ENCODE results near the gene LIX1L. TPM values are rescaled to one million over a fixed set of nuclear protein-coding genes. Genes with fewer than 3 reads are reported as not detected.
A peak's percentile ranks its signal among the peaks of the same experiment; 100 is the strongest.

Gene LIX1L
- total and polyA plus RNA-seq, 2 of the 4 experiments (the other 2 are of a cell fraction), result 14.7 to 28.8 TPM

DNA sequence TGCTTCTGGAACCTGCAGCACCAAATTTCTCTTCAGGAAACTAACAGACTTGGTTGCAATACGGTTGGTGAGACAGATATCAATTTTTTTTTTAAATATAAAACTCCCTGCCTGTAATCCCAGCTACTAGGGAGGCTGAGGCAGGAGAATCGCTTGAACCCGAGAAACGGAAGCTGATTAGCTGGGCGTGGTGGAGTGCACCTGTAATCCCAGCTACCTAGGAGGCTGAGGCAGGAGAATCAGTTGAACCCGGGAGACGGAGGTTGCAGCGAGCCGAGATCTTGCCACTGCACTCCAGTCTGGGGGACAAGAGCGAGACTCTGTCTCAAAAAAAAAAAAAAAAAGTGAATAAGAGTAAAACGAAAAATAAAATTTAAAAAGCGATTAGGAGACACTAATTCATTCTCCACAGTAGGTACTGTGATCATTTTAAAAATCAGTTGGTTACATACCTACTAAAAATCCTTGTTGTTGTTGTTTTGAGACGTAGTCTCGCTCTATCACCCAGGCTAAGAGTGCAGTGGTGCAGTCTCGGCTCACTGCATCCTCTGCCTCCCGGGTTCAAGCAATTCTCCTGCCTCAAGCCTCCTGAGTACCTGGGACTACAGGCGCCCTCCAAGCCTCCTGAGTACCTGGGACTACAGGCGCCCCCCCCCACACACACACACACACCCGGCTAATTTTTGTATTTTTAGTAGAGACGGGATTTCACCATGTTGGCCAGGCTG lies 29.7 kb downstream of the LIX1L start:
- H4K91ac ChIP-seq (ENCODE audit: insufficient read depth, low read depth, low read length), result peak overlapping the region; percentile 79
- H2BK20ac ChIP-seq (ENCODE audit: low read depth, low read length), result no peak overlapping the region
- peak overlapping the region; percentile 96 for H3K9ac ChIP-seq (ENCODE audit: low read depth, low read length)
- H3K56ac ChIP-seq (ENCODE audit: extremely low read depth, insufficient read depth, low read length), result peak overlapping the region; percentile 97
- in situ Hi-C loops (cut with MboI; ENCODE audit: low sequenced_read_pairs) (no loop called here), dilution Hi-C loops (cut with HindIII; ENCODE audit: low sequenced_read_pairs, unreplicated experiment) (no loop called here), intact Hi-C loops (cut with micrococcal nuclease) (loop anchor here (2.0 kb wide), 3 partner anchors 29 to 69 kb away; partner anchors contain the start of genes ANKRD34A, POLR3GL and TXNIP)
- peak overlapping the region; percentile 91 for H2AFZ ChIP-seq (replicated peaks; ENCODE audit: low read length, poor library complexity)
- peaks cover 3% of the 10 kb centered on the region for H3K4me1 ChIP-seq (ENCODE audit: control insufficient read depth, insufficient read depth, low read length)
- peak overlapping the region; percentile 35; the same call in 1 of the 2 replicates for H2BK120ac ChIP-seq (ENCODE audit: low read depth, low read length)
- no peaks in the 10 kb centered on the region for H3K27me3 ChIP-seq (ENCODE audit: control insufficient read depth, insufficient read depth, low read length)
- peak overlapping the region; percentile 86; the same call in 1 of the 2 replicates for H3K18ac ChIP-seq (ENCODE audit: low read depth, low read length)
- peaks cover 18 to 27% of the 10 kb centered on the region in 2 experiments; a peak in 3 of 4 replicates for H3K79me1 ChIP-seq (ENCODE audit: low read depth in 1 of 2, low read length in 2 of 2)
- peak overlapping the region; percentile 96 to 97 for H4K8ac ChIP-seq (ENCODE audit: low read depth in 2 of 2, low read length in 2 of 2)
- peaks cover 4% of the 10 kb centered on the region; the same call in 1 of the 2 replicates for H3K9me1 ChIP-seq (ENCODE audit: insufficient read depth, low read length)
- DNase-seq, result no peak
- peak overlapping the region; percentile 86 for H3K23ac ChIP-seq (ENCODE audit: low read depth, low read length)
- peak overlapping the region; percentile 87 for H3K14ac ChIP-seq (replicated peaks; ENCODE audit: low read depth, low read length)
- no peak overlapping the region for H2BK15ac ChIP-seq (ENCODE audit: low read depth, low read length)
- peak overlapping the region; percentile 95 for H4K5ac ChIP-seq (ENCODE audit: low read depth, low read length)
- H4K20me1 ChIP-seq (ENCODE audit: insufficient read depth, low read length), result no peaks in the 10 kb centered on the region
- WGBS, 2 experiments (ENCODE audit: extremely low coverage in 2 of 2, insufficient read length in 1 of 2), result 88% methylated on average over 3 of the region's 20 CpGs; no CpG with 5 or more reads in 1 of the 2 experiments
- H3K27ac ChIP-seq (ENCODE audit: insufficient read depth, low read length), result peak overlapping the region; percentile 83
- no peaks in the 10 kb centered on the region for H3K9me3 ChIP-seq (ENCODE audit: control insufficient read depth, insufficient read depth, low read length)
- no TSS peak for BruUV-seq (replicated peaks)
- no peak for ATAC-seq (ENCODE audit: low read depth)
- CTCF ChIA-PET, result interaction anchor here (0.6 to 0.9 kb wide), 4 partner anchors 26 to 52 kb away, joined by 3 to 5 read pairs (median 3); partner anchors contain the start of genes ANKRD34A and POLR3GL
- peak overlapping the region; percentile 80 for H2AK9ac ChIP-seq (replicated peaks; ENCODE audit: low read depth, low read length, poor library complexity)
- peak overlapping the region; percentile 76 for H3K4me3 ChIP-seq (ENCODE audit: insufficient read depth, low read depth, low read length)
- H3K4ac ChIP-seq (ENCODE audit: low read depth, low read length), result peak overlapping the region; percentile 89
- peaks cover 6% of the 10 kb centered on the region for H3K36me3 ChIP-seq (ENCODE audit: control insufficient read depth, insufficient read depth, low read length)
- POLR2A ChIA-PET (ENCODE audit: unreplicated experiment), result interaction anchor here (0.7 to 0.9 kb wide), 3 partner anchors 36 to 51 kb away, joined by 3 to 4 read pairs (median 3); no protein-coding TSS in a partner anchor
- peak overlapping the region; percentile 81 for H3K4me2 ChIP-seq (ENCODE audit: low read depth, low read length)
- H2BK5ac ChIP-seq (ENCODE audit: low read depth, low read length, poor library complexity, severe bottlenecking), result peak overlapping the region; percentile 92
- H2AK5ac ChIP-seq (ENCODE audit: low read depth, low read length), result peak overlapping the region; percentile 73
- TF ChIP-seq MAZ (IDR thresholded peaks at IDR 0.05; ENCODE audit: borderline replicate concordance, low read depth, low read length) (no peak), RFX5 (IDR thresholded peaks at IDR 0.05; ENCODE audit: low read depth, low read length) (no peak), RCOR1 (IDR thresholded peaks at IDR 0.05; ENCODE audit: insufficient replicate concordance, low read length) (no peak), BHLHE40 (IDR thresholded peaks at IDR 0.05; ENCODE audit: low read depth, low read length) (no peak), FOS (IDR thresholded peaks at IDR 0.05; ENCODE audit: low read depth, low read length) (no peak), CEBPB (IDR thresholded peaks at IDR 0.05; ENCODE audit: low read depth, low read length) (no peak), MAFK (IDR thresholded peaks at IDR 0.05; ENCODE audit: low read depth, low read length) (no peak), CHD1 (IDR thresholded peaks at IDR 0.05; ENCODE audit: low read depth, low read length) (no peak), MXI1 (IDR thresholded peaks at IDR 0.05; ENCODE audit: borderline replicate concordance, low read depth, low read length) (no peak), NFE2L2 (IDR thresholded peaks at IDR 0.05; ENCODE audit: low read depth, low read length) (no peak)
- TF ChIP-seq, protein P1, sequence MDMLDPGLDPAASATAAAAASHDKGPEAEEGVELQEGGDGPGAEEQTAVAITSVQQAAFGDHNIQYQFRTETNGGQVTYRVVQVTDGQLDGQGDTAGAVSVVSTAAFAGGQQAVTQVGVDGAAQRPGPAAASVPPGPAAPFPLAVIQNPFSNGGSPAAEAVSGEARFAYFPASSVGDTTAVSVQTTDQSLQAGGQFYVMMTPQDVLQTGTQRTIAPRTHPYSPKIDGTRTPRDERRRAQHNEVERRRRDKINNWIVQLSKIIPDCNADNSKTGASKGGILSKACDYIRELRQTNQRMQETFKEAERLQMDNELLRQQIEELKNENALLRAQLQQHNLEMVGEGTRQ (IDR thresholded peaks at IDR 0.05; ENCODE audit: low read depth, low read length), result no peak
- TF ChIP-seq, protein P2, sequence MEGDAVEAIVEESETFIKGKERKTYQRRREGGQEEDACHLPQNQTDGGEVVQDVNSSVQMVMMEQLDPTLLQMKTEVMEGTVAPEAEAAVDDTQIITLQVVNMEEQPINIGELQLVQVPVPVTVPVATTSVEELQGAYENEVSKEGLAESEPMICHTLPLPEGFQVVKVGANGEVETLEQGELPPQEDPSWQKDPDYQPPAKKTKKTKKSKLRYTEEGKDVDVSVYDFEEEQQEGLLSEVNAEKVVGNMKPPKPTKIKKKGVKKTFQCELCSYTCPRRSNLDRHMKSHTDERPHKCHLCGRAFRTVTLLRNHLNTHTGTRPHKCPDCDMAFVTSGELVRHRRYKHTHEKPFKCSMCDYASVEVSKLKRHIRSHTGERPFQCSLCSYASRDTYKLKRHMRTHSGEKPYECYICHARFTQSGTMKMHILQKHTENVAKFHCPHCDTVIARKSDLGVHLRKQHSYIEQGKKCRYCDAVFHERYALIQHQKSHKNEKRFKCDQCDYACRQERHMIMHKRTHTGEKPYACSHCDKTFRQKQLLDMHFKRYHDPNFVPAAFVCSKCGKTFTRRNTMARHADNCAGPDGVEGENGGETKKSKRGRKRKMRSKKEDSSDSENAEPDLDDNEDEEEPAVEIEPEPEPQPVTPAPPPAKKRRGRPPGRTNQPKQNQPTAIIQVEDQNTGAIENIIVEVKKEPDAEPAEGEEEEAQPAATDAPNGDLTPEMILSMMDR (conservative IDR thresholded peaks at IDR 0.05; ENCODE audit: low read depth, low read length), result no peak
- TF ChIP-seq, protein P3, sequence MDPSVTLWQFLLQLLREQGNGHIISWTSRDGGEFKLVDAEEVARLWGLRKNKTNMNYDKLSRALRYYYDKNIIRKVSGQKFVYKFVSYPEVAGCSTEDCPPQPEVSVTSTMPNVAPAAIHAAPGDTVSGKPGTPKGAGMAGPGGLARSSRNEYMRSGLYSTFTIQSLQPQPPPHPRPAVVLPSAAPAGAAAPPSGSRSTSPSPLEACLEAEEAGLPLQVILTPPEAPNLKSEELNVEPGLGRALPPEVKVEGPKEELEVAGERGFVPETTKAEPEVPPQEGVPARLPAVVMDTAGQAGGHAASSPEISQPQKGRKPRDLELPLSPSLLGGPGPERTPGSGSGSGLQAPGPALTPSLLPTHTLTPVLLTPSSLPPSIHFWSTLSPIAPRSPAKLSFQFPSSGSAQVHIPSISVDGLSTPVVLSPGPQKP (IDR thresholded peaks at IDR 0.05; ENCODE audit: borderline replicate concordance, low read depth, low read length), result no peak

Measured in IMR-90 (cell line).